Stimulated activated CD8-positive, alpha-beta memory T cell treated with anti-CD3 and anti-CD28 coated beads, Interleukin-12 subunit alpha, Interleukin-12 subunit beta, amount 100 ng/mL, for 24 hours (primary cell): ENCODE data around the gene SGTA.

ENCODE experiments used
- DNase-seq: peaks from one replicate; pipeline ENCODE4 v3.0.0-alpha.2; 2020; ENCODE audit errors: extremely low read depth

Gene SGTA

GRCh38 chr19:2809387-2810140, 26.5 kb upstream of the SGTA start:
- DNase-seq, result no peak

GRCh38 chr19:2808129-2808941, 25.3 kb upstream of the SGTA start:
- DNase-seq, result no peak

GRCh38 chr19:2807379-2808128, 24.5 kb upstream of the SGTA start:
- no peak for DNase-seq

- no peak for DNase-seq
Measured at GRCh38 chr19:2806736-2807378, 23.8 kb upstream of the SGTA start.

- DNase-seq, result no peak
Measured at GRCh38 chr19:2805991-2806649, 23.0 kb upstream of the SGTA start.

GRCh38 chr19:2805261-2805900, 22.3 kb upstream of the SGTA start:
- no peak for DNase-seq

- no peak for DNase-seq
Measured at GRCh38 chr19:2804156-2805004, 21.3 kb upstream of the SGTA start.

GRCh38 chr19:2803486-2804155, 20.5 kb upstream of the SGTA start:
- DNase-seq, result no peak

- DNase-seq, result no peak
Measured at GRCh38 chr19:2802826-2803225, 19.8 kb upstream of the SGTA start.

GRCh38 chr19:2800506-2800905, 17.4 kb upstream of the SGTA start:
- DNase-seq, result no peak

- no peak for DNase-seq
Measured at GRCh38 chr19:2799273-2800020, 16.4 kb upstream of the SGTA start.

- no peak for DNase-seq
Measured at GRCh38 chr19:2798733-2799132, 15.7 kb upstream of the SGTA start.

- DNase-seq, result no peak
Measured at GRCh38 chr19:2798158-2798685, 15.1 kb upstream of the SGTA start.

GRCh38 chr19:2797280-2797679, 14.2 kb upstream of the SGTA start:
- DNase-seq, result no peak

- no peak for DNase-seq
Measured at GRCh38 chr19:2796659-2797266, 13.7 kb upstream of the SGTA start.

GRCh38 chr19:2795827-2796658, 13.0 kb upstream of the SGTA start:
- no peak for DNase-seq

GRCh38 chr19:2793577-2793976, 10.5 kb upstream of the SGTA start:
- DNase-seq, result no peak
